Fibroblast of the conjunctiva (primary cell): ENCODE results near the gene NCOR1.

Source experiments
- DNase-seq: peaks from one replicate; pipeline ENCODE4 v3.0.0-alpha.2; 2010; ENCODE audit warnings: low read depth

The NCOR1 gene

GRCh38 chr17:16027708-16028584, 187.4 kb downstream of the NCOR1 start:
- DNase-seq: peak; percentile 77

DNA sequence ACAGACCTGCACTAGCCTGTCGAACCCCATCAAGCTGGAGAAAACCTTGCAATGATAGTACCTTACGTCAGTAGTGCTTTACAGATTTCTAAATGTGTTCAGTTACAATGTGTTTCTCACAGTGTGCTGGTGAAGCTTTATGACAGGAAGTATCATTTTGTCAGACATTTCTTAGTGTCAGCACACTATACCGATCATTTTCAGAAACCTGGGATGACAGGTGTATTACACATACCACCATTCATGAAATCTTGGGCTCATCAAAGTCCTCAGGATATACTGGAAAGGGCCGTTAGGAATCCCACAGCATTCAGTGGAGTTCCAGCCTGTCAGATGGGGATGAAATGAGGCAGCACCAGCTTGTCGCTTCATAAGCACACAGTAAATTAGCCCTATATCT, 188.4 kb downstream of the NCOR1 start:
- DNase-seq: no peak

- no peak for DNase-seq
These were observed 190.1 kb downstream of the NCOR1 start for GRCh38 chr17:16025202-16025601.

DNA sequence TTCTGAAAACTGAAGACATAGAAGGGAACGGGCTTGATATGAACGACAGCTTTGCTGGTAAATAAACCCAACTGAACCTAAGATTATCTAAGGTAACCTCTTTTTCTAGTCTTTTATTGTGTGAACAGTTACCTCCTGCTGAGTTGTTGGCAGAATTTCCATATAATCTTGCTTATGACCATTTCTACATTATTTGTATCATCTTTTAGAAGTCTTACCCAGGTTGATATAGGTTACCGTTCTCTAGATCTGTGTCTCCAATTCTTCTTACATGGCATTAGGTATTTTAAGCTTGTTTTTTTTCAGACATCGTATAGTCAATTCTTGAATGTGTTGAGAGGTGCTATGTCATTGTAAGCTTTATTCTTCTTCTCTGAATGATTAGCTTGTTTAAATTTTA, 191.5 kb downstream of the NCOR1 start:
- no peak for DNase-seq

- no peak for DNase-seq
These were observed 196.0 kb downstream of the NCOR1 start for GRCh38 chr17:16019347-16019746.

DNA sequence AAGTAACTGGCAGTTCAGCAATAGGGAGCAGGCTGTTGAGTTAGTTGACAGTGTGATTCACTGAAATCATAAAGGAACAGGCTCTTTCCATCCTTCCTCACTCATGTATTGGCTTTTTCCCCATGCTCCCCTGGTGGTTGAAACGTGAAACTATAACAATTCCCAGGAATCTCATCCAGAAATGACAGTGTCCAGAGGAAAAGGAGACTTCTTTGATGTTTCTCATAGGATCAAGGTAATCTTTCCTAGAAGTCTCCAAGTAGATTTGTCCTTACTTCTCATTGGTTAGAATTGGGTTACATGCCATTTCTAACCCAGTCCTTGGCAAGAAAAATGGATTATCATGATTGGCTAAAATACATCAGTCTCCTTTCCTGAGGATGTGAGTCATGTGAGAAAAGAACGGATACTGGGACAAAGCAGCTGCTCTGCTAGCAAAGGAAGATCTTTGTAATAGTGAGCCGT, 201.4 kb downstream of the NCOR1 start:
- peak; percentile 31 for DNase-seq

- no peak for DNase-seq
These were observed 207.9 kb downstream of the NCOR1 start for GRCh38 chr17:16007439-16007838.

DNA sequence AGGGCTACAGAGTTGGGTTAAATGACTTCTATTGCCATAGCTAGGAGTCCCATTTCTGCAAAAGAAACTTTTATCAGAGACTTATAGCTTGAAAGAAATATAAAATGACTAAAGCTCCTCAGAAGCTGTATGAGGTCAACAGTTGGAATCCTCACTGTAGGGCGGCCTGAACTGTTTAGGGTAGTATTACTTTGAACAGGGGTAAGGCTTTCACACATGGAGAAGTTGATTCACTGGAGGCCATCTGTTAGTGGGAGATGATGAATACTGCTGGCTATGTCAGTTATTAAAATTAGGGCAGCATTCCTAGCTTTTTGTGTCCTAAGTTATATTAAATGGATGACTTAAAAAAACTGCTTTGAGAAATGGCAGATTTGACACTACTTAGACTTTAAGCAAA, 209.7 kb downstream of the NCOR1 start:
- no peak for DNase-seq

DNA sequence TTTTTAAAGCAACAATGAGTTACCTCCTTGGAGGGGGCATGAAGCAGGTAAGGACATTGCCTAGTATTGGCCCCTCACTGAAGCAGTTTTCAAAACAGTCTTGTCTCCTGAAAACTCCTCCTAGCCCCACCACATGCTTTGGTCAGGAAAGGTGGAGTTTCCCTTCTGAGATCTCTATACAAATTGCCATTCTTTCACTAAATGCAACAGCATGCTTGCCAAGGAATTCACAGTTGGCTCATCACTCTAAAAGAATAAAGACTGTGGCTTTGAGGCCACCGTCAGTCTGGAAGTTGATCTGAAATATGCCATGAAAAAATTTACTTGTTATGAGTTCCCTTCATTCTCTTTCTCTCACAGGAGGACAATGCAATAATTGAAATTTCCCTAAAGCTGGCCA, 211.5 kb downstream of the NCOR1 start:
- DNase-seq: no peak

- DNase-seq: no peak
These were observed 212.6 kb downstream of the NCOR1 start for GRCh38 chr17:16002708-16003260.

- DNase-seq: no peak
These were observed 214.0 kb downstream of the NCOR1 start for GRCh38 chr17:16001226-16001897.

DNA sequence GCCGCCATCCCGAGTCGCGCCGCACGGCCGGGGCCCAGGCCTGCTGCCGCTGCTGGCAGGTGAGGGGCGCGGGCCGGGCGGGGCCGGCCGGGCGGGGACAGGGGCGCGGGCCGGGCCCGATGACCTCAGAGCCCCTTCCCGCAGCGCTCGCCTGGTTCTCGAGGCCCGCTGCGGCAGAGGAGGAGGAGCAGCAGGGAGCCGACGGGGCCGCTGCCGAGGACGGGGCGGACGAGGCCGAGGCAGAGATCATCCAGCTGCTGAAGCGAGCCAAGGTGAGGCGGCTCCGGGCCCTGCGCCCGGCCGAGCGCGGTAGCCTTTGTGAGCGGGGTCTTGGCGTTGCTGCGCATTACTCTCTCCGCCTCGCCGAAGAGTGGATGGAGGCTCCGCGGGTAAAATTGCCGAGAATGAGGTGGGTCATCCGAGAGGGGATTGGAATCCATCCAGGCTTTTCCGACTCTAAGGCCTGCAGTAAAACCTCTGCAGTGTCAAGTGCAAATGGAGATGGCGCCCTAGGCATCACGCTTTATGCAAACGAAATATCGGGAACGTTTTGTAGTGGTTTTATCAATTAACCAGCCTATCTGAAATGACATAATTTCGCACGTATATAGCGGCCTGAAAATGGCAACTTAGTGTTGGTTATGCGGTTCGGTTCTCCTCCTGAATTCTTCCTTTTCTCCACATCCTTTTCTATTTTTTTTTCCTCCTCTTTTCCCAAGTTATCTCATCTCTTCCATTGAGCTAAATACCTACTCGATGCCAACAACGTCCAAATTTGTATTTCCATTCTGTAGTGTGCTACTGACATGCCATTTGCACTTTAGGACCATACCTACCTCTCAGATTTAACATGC, 215.1 kb downstream of the NCOR1 start:
- DNase-seq: no peak

DNA sequence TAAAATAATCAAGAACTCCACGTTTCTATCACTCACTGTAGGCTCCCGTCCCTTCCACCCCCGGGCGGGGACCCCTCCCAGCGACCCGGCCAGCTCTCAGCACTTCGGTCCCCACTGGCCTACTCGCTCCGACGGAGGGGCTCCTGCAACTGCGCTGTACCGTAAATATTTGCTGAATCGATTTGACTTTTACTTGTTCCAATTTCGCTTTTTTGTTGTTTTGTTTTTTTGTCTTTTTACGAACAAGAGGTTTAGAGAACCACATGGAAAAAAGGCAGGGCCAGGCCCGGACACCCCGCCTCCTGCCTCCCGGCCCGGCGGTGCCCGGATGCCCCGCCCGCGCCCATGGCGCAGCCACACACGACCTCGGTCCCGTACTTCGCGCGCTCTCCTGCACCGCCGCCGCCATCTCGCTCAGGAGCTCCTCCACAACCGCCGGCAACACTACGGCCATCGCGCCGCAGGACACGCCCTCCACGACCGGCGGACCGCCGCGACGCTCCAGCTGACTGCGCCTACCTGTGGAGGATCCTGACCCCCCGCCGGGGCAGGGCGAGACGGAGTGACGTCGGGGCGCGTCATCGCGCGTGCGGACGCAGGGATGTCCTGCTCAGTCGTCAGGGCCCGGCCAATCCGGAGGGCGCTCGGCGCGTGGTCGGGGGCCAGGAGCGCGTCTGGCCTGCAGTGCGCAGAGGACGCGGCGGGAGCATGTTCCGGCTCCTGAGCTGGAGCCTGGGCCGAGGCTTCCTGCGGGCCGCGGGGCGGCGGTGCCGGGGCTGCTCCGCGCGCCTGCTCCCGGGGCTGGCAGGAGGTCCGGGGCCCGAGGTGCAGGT, 216.0 kb downstream of the NCOR1 start, which contains the start of the genes TTC19 and ZSWIM7:
TTC19 (plus strand) TSS at position 684 of the 833 bp plus-strand sequence; CDS start at position 709, 25 bp downstream.
ZSWIM7 (minus strand) TSS at position 564 of the 833 bp plus-strand sequence; CDS start at position 454, 110 bp downstream.
- DNase-seq: peak; percentile 87

- DNase-seq: no peak
These were observed 217.2 kb downstream of the NCOR1 start for GRCh38 chr17:15998031-15998562.

DNA sequence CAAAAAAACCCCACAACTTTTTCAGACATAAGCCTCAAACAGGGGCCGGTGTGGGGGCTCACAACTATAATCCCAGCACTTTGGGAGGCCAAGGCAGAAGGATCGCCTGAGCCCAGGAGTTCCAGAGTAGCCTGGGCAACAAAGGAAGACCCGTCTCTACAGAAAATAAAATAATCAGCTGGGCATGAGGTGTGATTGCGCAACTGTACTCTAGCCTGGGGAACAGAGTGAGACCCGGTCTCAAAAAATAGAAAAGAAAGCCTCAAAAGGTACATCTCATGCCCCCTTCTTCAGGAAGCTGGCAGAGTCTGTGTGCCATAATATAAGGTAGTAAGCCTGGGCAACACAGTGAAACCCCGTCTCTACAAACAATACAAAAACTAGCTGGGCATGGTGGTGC, 219.0 kb downstream of the NCOR1 start:
- DNase-seq: no peak

GRCh38 chr17:15981646-15982580, 233.4 kb downstream of the NCOR1 start:
- DNase-seq: no peak

DNA sequence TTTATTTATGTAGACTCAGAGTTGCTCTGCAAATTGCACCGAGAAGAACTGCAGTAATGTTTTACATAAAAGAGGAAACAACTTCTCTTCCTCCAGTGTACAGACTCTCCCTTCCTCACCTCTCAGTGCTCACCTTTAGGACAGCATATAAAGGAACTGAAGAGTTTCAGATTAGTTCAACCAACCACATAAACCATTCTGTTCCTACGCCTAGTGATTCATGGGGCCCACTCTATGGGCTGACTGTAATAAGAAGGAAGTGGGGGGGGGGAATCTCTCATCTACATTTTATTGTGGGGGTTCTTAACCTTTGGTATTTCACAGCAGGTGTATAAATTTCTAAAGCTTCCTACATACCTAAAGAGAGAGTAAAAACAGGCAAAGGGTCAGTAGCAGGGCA, 234.1 kb downstream of the NCOR1 start:
- no peak for DNase-seq
